Osteoblast (primary cell): Measurements from ENCODE around the gene SMNDC1. TPM values are rescaled to one million over a fixed set of nuclear protein-coding genes. Genes with fewer than 3 reads are reported as not detected.
A peak's percentile ranks its signal among the peaks of the same experiment; 100 is the strongest.

Experiments used
- DNase-seq: peaks from one replicate; pipeline ENCODE4 v3.0.0; 2011; ENCODE audit warnings: low spot score, mixed read lengths; ENCODE audit not compliant: insufficient read length; ENCODE audit errors: missing footprints
- H2AFZ ChIP-seq: 2 replicates; pipeline ENCODE4 v1.6.0; 2011; ENCODE audit warnings: mild to moderate bottlenecking, low read length
- H3K27ac ChIP-seq: 2 replicates; pipeline ENCODE4 v1.5.1; 2011; ENCODE audit warnings: mild to moderate bottlenecking, low read depth, low read length, moderate library complexity
- H3K27me3 ChIP-seq: 2 replicates; pipeline ENCODE4 v1.6.0; 2012; ENCODE audit warnings: mild to moderate bottlenecking, control low read depth, inconsistent platforms, low read length, moderate library complexity; ENCODE audit not compliant: insufficient read depth
- H3K36me3 ChIP-seq: 2 replicates; pipeline ENCODE4 v1.5.1; 2011; ENCODE audit warnings: mild to moderate bottlenecking, low read length, control low read depth, moderate library complexity; ENCODE audit not compliant: insufficient read depth
- H3K4me1 ChIP-seq: 2 replicates; pipeline ENCODE4 v1.5.1; 2011; ENCODE audit warnings: mild to moderate bottlenecking, low read length, control low read depth, moderate library complexity; ENCODE audit not compliant: insufficient read depth
- H3K4me2 ChIP-seq: 2 replicates; pipeline ENCODE4 v1.6.0; 2011; ENCODE audit warnings: mild to moderate bottlenecking, low read length; ENCODE audit not compliant: insufficient read depth
- H3K4me3 ChIP-seq: fragments of 200-600 bp; sonication (generic); 3 replicates; pipeline ENCODE4 v1.5.1; 2012; ENCODE audit warnings: mild to moderate bottlenecking, low read length, inconsistent platforms; ENCODE audit not compliant: insufficient read depth
- H3K79me2 ChIP-seq: 2 replicates; pipeline ENCODE4 v1.6.0; 2012; ENCODE audit warnings: mild to moderate bottlenecking, low read length, control low read depth, inconsistent platforms; ENCODE audit not compliant: insufficient read depth
- H3K9me3 ChIP-seq: 2 replicates; pipeline ENCODE4 v1.5.1; 2011; ENCODE audit warnings: low read depth, low read length, control low read depth
- H4K20me1 ChIP-seq: 2 replicates; pipeline ENCODE4 v1.6.0; 2012; ENCODE audit warnings: mild to moderate bottlenecking, low read length, control low read depth; ENCODE audit not compliant: insufficient read depth
- CTCF ChIP-seq: IDR thresholded peaks from 2 replicates; pipeline ENCODE4 v1.5.1; 2011; ENCODE audit warnings: mild to moderate bottlenecking, low read depth, low read length, moderate library complexity; ENCODE audit errors: extremely low read depth
- total RNA-seq: library from RNA; depleted of rRNA; stranded (reverse); fragments of >200 nt; gene quantifications from 2 replicates; pipeline ENCODE4 v1.2.3, GENCODE V29; 2012

SMNDC1 gene
- total RNA-seq, 1 donor, result 6.9 TPM

GRCh38 chr10:110317866-110318850 is 13.4 kb upstream of the SMNDC1 start:
- peaks cover 3% of the 10 kb centered on the region for H3K4me1 ChIP-seq
- H3K79me2 ChIP-seq, result no peaks in the 10 kb centered on the region
- H3K4me3 ChIP-seq, result no peak overlapping the region
- no peaks in the 10 kb centered on the region for H3K27me3 ChIP-seq
- no peaks in the 10 kb centered on the region for H4K20me1 ChIP-seq
- no peaks in the 10 kb centered on the region for H3K36me3 ChIP-seq
- no peak overlapping the region for H2AFZ ChIP-seq
- no peak for TF ChIP-seq CTCF
- no peak for DNase-seq
- no peak overlapping the region for H3K27ac ChIP-seq
- no peak overlapping the region for H3K4me2 ChIP-seq
- no peaks in the 10 kb centered on the region for H3K9me3 ChIP-seq

- no peak for TF ChIP-seq CTCF
- Histone ChIP-seq H2AFZ (no peak overlapping the region), H3K4me1 (peaks cover 4% of the 10 kb centered on the region), H3K4me2 (no peak overlapping the region), H4K20me1 (no peaks in the 10 kb centered on the region), H3K79me2 (no peaks in the 10 kb centered on the region), H3K9me3 (no peaks in the 10 kb centered on the region), H3K27me3 (no peaks in the 10 kb centered on the region), H3K4me3 (no peak overlapping the region), H3K36me3 (no peaks in the 10 kb centered on the region), H3K27ac (no peak overlapping the region)
- DNase-seq, result no peak
These were observed 9.0 kb upstream of the SMNDC1 start for GRCh38 chr10:110313674-110314073.

- DNase-seq, result no peak
- Histone ChIP-seq H2AFZ (no peak overlapping the region), H4K20me1 (no peaks in the 10 kb centered on the region), H3K27ac (no peak overlapping the region), H3K9me3 (no peaks in the 10 kb centered on the region), H3K27me3 (no peaks in the 10 kb centered on the region), H3K79me2 (no peaks in the 10 kb centered on the region), H3K4me1 (peaks cover 4% of the 10 kb centered on the region), H3K4me3 (no peak overlapping the region), H3K36me3 (no peaks in the 10 kb centered on the region), H3K4me2 (no peak overlapping the region)
- TF ChIP-seq CTCF, result no peak
These were observed 7.5 kb upstream of the SMNDC1 start for GRCh38 chr10:110312206-110312605.

GRCh38 chr10:110311357-110311949 is 6.7 kb upstream of the SMNDC1 start:
- H2AFZ ChIP-seq, result peak overlapping the region; percentile 8
- H3K36me3 ChIP-seq, result no peaks in the 10 kb centered on the region
- H3K4me1 ChIP-seq, result peaks cover 4% of the 10 kb centered on the region
- no peaks in the 10 kb centered on the region for H3K79me2 ChIP-seq
- DNase-seq, result no peak
- H4K20me1 ChIP-seq, result no peaks in the 10 kb centered on the region
- H3K4me3 ChIP-seq, result no peak overlapping the region
- H3K9me3 ChIP-seq, result no peaks in the 10 kb centered on the region
- no peaks in the 10 kb centered on the region for H3K27me3 ChIP-seq
- peak overlapping the region; percentile 26 for H3K4me2 ChIP-seq
- H3K27ac ChIP-seq, result no peak overlapping the region
- peak; percentile 73 for TF ChIP-seq CTCF
